Endothelial cell of umbilical vein (primary cell): Measurements from ENCODE around the gene KSR1. TPM values are rescaled to one million over a fixed set of nuclear protein-coding genes. Genes with fewer than 3 reads are reported as not detected.

ENCODE experiments used
- BruUV-seq: library from RNA; stranded (reverse); fragments of 400-500 nt; replicated peaks from 2 replicates; lab custom pipeline; 2021; lab: Mats Ljungman, UMichigan
- CTCF ChIA-PET: fragments of 300-600, 350-600 bp; sonication (Branson Sonifier 250); formaldehyde crosslinking; loops from one replicate; lab custom pipeline; 2021; ENCODE audit warnings: antibody characterized with exemption, inconsistent platforms; lab: Charles Lee
- POLR2A ChIA-PET: fragments of 300-600, 350-600 bp; sonication (Branson Sonifier 250); formaldehyde crosslinking; loops from one replicate; lab custom pipeline; 2021; ENCODE audit warnings: antibody characterized with exemption, inconsistent platforms; lab: Charles Lee
- DNase-seq: peaks from one replicate; pipeline ENCODE4 v3.0.0-alpha.2; 2011; ENCODE audit warnings: low read depth, low spot score
- FAIRE-seq: peaks from 2 replicates; lab custom pipeline; 2011; peaks lifted over from hg19 to GRCh38; lab: Jason Lieb, UNC
- H2AFZ ChIP-seq: 2 replicates; pipeline ENCODE4 v1.6.0; 2012; ENCODE audit warnings: low read depth, low read length, control low read depth, inconsistent platforms
- H3K27ac ChIP-seq: 2 replicates; pipeline ENCODE4 v1.5.1; 2011; ENCODE audit warnings: low read depth, mild to moderate bottlenecking, control low read depth, low read length, moderate library complexity; ENCODE audit not compliant: insufficient read depth
- H3K27me3 ChIP-seq, 2 experiments: 2 replicates each; pipeline versions ENCODE4 v1.6.0 to v1.6.1; 2011; ENCODE audit warnings: low read length in 2 of 2, mixed read lengths in 1 of 2; ENCODE audit not compliant: control insufficient read depth in 2 of 2, insufficient read depth in 2 of 2
- H3K36me3 ChIP-seq, 2 experiments: 2 replicates in 1 of 2; 3 replicates in 1 of 2; pipeline ENCODE4 v1.5.1; 2011; ENCODE audit warnings: low read length in 2 of 2, mild to moderate bottlenecking in 1 of 2, moderate library complexity in 1 of 2; ENCODE audit not compliant: control insufficient read depth in 2 of 2, insufficient read depth in 2 of 2; ENCODE audit errors: extremely low read depth in 1 of 2
- H3K4me1 ChIP-seq: 3 replicates; pipeline ENCODE4 v1.5.1; 2011; ENCODE audit warnings: mild to moderate bottlenecking, low read length; ENCODE audit not compliant: control insufficient read depth, insufficient read depth; ENCODE audit errors: extremely low read depth
- H3K4me2 ChIP-seq: 2 replicates; pipeline ENCODE4 v1.6.1; 2011; ENCODE audit warnings: low read length, control low read depth, mixed read lengths; ENCODE audit not compliant: insufficient read depth
- H3K4me3 ChIP-seq, 3 experiments: fragments of 200-600 bp in 1 of 3; sonication (generic), shearing (Covaris generic) in 1 of 3; replicated peaks in 1 of 3; 2 replicates each; pipeline ENCODE4 v1.5.1; 2011 to 2016; ENCODE audit warnings: control low read depth in 3 of 3, low read length in 3 of 3, mild to moderate bottlenecking in 2 of 3, inconsistent platforms in 1 of 3, low read depth in 1 of 3, moderate library complexity in 1 of 3; ENCODE audit not compliant: insufficient read depth in 1 of 3
- H3K79me2 ChIP-seq: 2 replicates; pipeline ENCODE4 v1.6.0; 2012; ENCODE audit warnings: low read length, inconsistent platforms; ENCODE audit not compliant: control insufficient read depth, insufficient read depth
- H3K9ac ChIP-seq: replicated peaks from 2 replicates; pipeline ENCODE3; 2011; ENCODE audit warnings: low read length, control low read depth; ENCODE audit not compliant: insufficient read depth; ENCODE audit errors: extremely low read depth
- H3K9me1 ChIP-seq: replicated peaks from 3 replicates; pipeline ENCODE4 v1.6.0; 2011; ENCODE audit warnings: mild to moderate bottlenecking, low read length; ENCODE audit not compliant: control insufficient read depth, insufficient read depth; ENCODE audit errors: extremely low read depth
- H3K9me3 ChIP-seq: replicated peaks from 2 replicates; pipeline ENCODE4 v1.5.1; 2012; ENCODE audit warnings: low read length, inconsistent platforms; ENCODE audit not compliant: control insufficient read depth, insufficient read depth
- H4K20me1 ChIP-seq: replicated peaks from 2 replicates; pipeline ENCODE3; 2011; ENCODE audit warnings: mild to moderate bottlenecking, low read length; ENCODE audit not compliant: control insufficient read depth, insufficient read depth; ENCODE audit errors: extremely low read depth
- CTCF ChIP-seq, 2 donors: IDR thresholded peaks; 1 replicate in 1 of 2; 2 replicates in 1 of 2; pipeline ENCODE4 v1.5.1; 2011; ENCODE audit warnings: low read length in 2 of 2, mild to moderate bottlenecking in 2 of 2, moderate library complexity in 2 of 2, control low read depth in 1 of 2, inconsistent platforms in 1 of 2, low read depth in 1 of 2; ENCODE audit not compliant: insufficient read depth in 1 of 2; ENCODE audit errors: extremely low read depth in 1 of 2
- EZH2 ChIP-seq: IDR thresholded peaks from 2 replicates; pipeline ENCODE4 v1.6.1; 2012; ENCODE audit warnings: borderline replicate concordance, low read depth, mild to moderate bottlenecking, moderate library complexity, low read length, inconsistent platforms; ENCODE audit not compliant: severe bottlenecking
- FOS ChIP-seq: IDR thresholded peaks from 2 replicates; pipeline ENCODE4 v1.6.1; 2011; ENCODE audit warnings: mild to moderate bottlenecking, low read length, moderate library complexity, borderline replicate concordance; ENCODE audit not compliant: insufficient read depth
- JUN ChIP-seq: IDR thresholded peaks from 2 replicates; pipeline ENCODE4 v1.6.1; 2011; ENCODE audit warnings: borderline replicate concordance, low read depth; ENCODE audit not compliant: insufficient read length, insufficient read depth
- MYC ChIP-seq: IDR thresholded peaks from one replicate; pipeline ENCODE4 v1.6.1; 2011; ENCODE audit warnings: mild to moderate bottlenecking, low read depth, low read length
- POLR2A ChIP-seq: IDR thresholded peaks from 2 replicates; pipeline ENCODE4 v1.6.1; 2012; ENCODE audit warnings: low read depth, mild to moderate bottlenecking, control low read depth, low read length
- POLR2AphosphoS5 ChIP-seq: IDR thresholded peaks from 2 replicates; pipeline ENCODE4 v1.6.1; 2012; ENCODE audit warnings: low read depth, mild to moderate bottlenecking, control low read depth, low read length, moderate library complexity; ENCODE audit not compliant: insufficient read depth
- dilution Hi-C: fragments of 300-500 bp; cut with MboI; formaldehyde crosslinking; loops from one replicate; pipeline ENCODE4 v1.15.0; 2019; ENCODE audit warnings: low sequenced_read_pairs; ENCODE audit not compliant: extremely low pct_ligation_motif_present
- intact Hi-C: fragments of 100-400 bp; cut with micrococcal nuclease; formaldehyde crosslinking; loops from one replicate; pipeline ENCODE4 v1.10.0; 2022
- polyA plus RNA-seq, 4 experiments: library from polyadenylated mRNA; depleted of rRNA in 3 of 4; stranded (reverse) in 3 of 4; unstranded in 1 of 4; fragments of >200 nt; gene quantifications; 2 replicates each; pipeline versions ENCODE4 v1.2.1 to v1.2.3, GENCODE V29; 2011 to 2012; ENCODE audit warnings: missing spikeins in 1 of 4
- total RNA-seq: library from RNA; stranded (reverse); gene quantifications from 2 replicates; pipeline ENCODE4 v1.2.3, GENCODE V29; 2021
- TF ChIP-seq, protein P1 (sequence below): IDR thresholded peaks from 2 replicates; pipeline ENCODE4 v1.6.1; 2011; ENCODE audit not compliant: insufficient read depth, insufficient read length

Gene KSR1
- total and polyA plus RNA-seq, 2 donors (not counting 3 experiments of a cell fraction or from before 2014, with no cell fraction given): 35.4 to 80.2 TPM

DNA sequence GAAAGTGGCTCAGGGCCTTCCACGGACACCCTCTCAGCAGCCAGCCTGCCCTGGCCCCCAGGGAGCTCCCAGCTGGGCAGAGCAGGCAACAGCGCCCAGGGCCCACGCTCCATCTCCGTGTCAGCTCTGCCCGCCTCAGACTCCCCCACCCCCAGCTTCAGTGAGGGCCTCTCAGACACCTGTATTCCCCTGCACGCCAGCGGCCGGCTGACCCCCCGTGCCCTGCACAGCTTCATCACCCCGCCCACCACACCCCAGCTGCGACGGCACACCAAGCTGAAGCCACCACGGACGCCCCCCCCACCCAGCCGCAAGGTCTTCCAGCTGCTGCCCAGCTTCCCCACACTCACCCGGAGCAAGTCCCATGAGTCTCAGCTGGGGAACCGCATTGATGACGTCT, 126.4 kb downstream of the KSR1 start:
- Histone ChIP-seq H3K4me1 (peaks cover 6% of the 10 kb centered on the region), H3K79me2 (peaks cover 10% of the 10 kb centered on the region), H3K36me3 (peaks cover 5 to 28% of the 10 kb centered on the region in 2 experiments), H2AFZ (no peak overlapping the region), H3K9me1 (no peaks in the 10 kb centered on the region), H4K20me1 (no peaks in the 10 kb centered on the region), H3K4me2 (no peak overlapping the region), H3K27ac (no peak overlapping the region), H3K27me3 (no peaks in the 10 kb centered on the region), H3K9ac (no peak overlapping the region), H3K4me3 (no peak overlapping the region), H3K9me3 (no peaks in the 10 kb centered on the region)
- dilution Hi-C loops: no loop called here
- no peak for TF ChIP-seq POLR2AphosphoS5
- FAIRE-seq (no peak), DNase-seq (no peak)
- intact Hi-C loops: no loop called here
- BruUV-seq: no TSS peak
- POLR2A ChIA-PET: no interaction called here
- CTCF ChIA-PET: no interaction called here

DNA sequence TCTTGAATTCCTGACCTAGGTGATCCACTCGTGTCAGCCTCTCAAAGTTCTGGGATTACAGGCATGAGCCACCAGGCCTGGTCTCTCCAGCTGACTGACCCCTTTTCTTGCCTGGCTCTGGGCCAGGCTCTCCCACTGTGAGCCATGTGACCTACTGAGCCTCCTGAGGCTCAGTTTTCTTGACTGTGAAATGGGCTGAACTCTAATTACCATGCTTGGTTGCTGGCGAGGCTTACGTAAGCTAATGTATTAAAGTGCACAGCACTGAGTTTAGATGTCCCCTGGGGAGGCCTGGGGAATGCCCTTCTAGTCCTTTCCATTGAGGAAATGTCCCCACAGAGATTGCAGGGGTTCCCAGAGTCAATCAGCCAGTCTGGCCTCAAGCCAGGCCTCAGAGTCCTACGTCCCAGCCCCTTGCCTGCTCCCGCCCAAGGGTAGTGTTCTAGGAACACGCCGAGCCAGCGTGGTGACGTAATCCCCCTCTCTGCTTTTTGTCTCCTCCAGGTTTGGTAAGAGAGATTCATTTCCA, 129.0 kb downstream of the KSR1 start:
- Histone ChIP-seq H3K79me2 (peaks cover 1% of the 10 kb centered on the region), H3K4me3 (no peak overlapping the region), H2AFZ (no peak overlapping the region), H4K20me1 (no peaks in the 10 kb centered on the region), H3K27ac (no peak overlapping the region), H3K4me2 (no peak overlapping the region), H3K27me3 (no peaks in the 10 kb centered on the region), H3K36me3 (peaks cover 5 to 39% of the 10 kb centered on the region in 2 experiments), H3K9me1 (no peaks in the 10 kb centered on the region), H3K9ac (no peak overlapping the region), H3K4me1 (no peaks in the 10 kb centered on the region), H3K9me3 (no peaks in the 10 kb centered on the region)
- dilution Hi-C loops (no loop called here), intact Hi-C loops (no loop called here)
- POLR2A ChIA-PET: no interaction called here
- CTCF ChIA-PET: interaction anchor here (1.4 kb wide), 1 partner anchor 16 kb away, joined by 3 read pairs; no protein-coding TSS in a partner anchor
- TF ChIP-seq FOS (no peak), EZH2 (no peak), POLR2A (no peak), POLR2AphosphoS5 (no peak), JUN (no peak), CTCF (IDR thresholded peaks at IDR 0.05; ENCODE audit: extremely low read depth in 1 of 2, insufficient read depth in 1 of 2, low read depth in 1 of 2, low read length in 2 of 2) (no peak), MYC (no peak)
- TF ChIP-seq, protein P1, sequence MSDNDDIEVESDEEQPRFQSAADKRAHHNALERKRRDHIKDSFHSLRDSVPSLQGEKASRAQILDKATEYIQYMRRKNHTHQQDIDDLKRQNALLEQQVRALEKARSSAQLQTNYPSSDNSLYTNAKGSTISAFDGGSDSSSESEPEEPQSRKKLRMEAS: no peak
- no TSS peak for BruUV-seq
- DNase-seq: no peak
- no peak for FAIRE-seq
